HUES64 (cell line): ENCODE results near the gene RNF180.

Experiments used
- H3K27ac ChIP-seq: 2 replicates; pipeline ENCODE4 v1.7.0; 2013; ENCODE audit warnings: low read depth, low read length, inconsistent platforms
- H3K27me3 ChIP-seq: 2 replicates; pipeline ENCODE4 v1.6.1; 2013; ENCODE audit warnings: mild to moderate bottlenecking, low read length; ENCODE audit not compliant: insufficient read depth
- H3K36me3 ChIP-seq: 2 replicates; pipeline ENCODE4 v1.6.1; 2013; ENCODE audit warnings: mild to moderate bottlenecking, low read length; ENCODE audit not compliant: insufficient read depth
- H3K4me1 ChIP-seq: 2 replicates; pipeline ENCODE4 v1.6.1; 2013; ENCODE audit warnings: mild to moderate bottlenecking, low read length, moderate library complexity; ENCODE audit not compliant: insufficient read depth
- H3K4me3 ChIP-seq: 2 replicates; pipeline ENCODE4 v1.5.1; 2013; ENCODE audit warnings: mild to moderate bottlenecking, low read length, moderate library complexity
- H3K9ac ChIP-seq: 2 replicates; pipeline ENCODE4 v1.6.1; 2013; ENCODE audit warnings: mild to moderate bottlenecking, low read depth, low read length
- H3K9me3 ChIP-seq: 2 replicates; pipeline ENCODE4 v1.6.1; 2013; ENCODE audit warnings: low read depth, low read length; ENCODE audit not compliant: insufficient read depth
- WGBS: fragments of 150-250, 120-280 bp; methylation state at CpG from one replicate; pipeline ENCODE4 v1.1.7; 2013; ENCODE audit warnings: missing lambda C conversion rate; 5-methylcytosine and 5-hydroxymethylcytosine counted together

The RNF180 gene

DNA sequence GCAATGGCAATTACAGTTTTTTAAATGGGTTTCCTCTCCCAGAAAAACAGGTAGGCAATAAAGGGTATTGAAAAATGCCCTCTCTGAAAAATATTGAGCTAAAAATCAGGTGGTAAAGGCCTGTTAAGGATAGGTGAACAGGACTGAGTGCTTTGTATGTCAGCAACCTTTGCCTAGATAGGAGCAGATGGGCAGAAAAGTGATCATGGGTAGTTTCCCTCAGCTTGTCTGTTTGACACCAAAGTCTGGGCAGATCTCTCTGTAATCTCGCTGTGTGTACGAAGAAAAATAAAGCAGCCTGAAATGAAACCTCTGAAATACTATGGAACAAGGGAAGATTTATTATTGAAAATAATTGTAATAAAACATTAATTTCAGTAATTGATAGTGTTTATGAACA is 15.8 kb downstream of the RNF180 start:
- 45% methylated on average over 2 of the region's 2 CpGs for WGBS
- Histone ChIP-seq H3K9me3 (no peaks in the 10 kb centered on the region), H3K4me3 (no peak overlapping the region), H3K27ac (no peak overlapping the region), H3K27me3 (no peaks in the 10 kb centered on the region), H3K9ac (no peak overlapping the region), H3K36me3 (no peaks in the 10 kb centered on the region), H3K4me1 (peaks cover 8% of the 10 kb centered on the region; the same call in 1 of the 2 replicates)

DNA sequence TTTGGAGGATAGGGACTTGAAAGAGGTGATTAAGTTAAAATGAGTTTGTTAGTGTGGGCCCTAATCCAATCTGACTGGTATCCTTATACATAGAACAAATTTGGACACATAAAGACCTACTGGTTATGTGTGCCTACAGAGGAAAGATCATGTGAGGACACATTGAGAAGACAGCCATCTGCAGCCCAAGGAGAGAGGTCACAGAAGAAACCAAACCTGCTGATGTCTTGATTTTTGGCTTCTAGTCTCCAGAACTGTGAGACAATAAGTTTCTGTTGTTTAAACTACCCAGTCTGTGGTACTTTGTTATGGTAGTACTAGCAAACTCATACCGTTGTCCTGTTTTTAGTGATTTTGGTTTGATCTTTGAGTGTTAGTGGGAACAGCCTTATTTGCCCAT is 18.3 kb downstream of the RNF180 start:
- Histone ChIP-seq H3K9me3 (no peaks in the 10 kb centered on the region), H3K9ac (no peak overlapping the region), H3K4me1 (peaks cover 8% of the 10 kb centered on the region; the same call in 1 of the 2 replicates), H3K27me3 (no peaks in the 10 kb centered on the region), H3K36me3 (no peaks in the 10 kb centered on the region), H3K4me3 (no peak overlapping the region), H3K27ac (no peak overlapping the region)
- 100% methylated on average over 1 of the region's 1 CpG for WGBS

DNA sequence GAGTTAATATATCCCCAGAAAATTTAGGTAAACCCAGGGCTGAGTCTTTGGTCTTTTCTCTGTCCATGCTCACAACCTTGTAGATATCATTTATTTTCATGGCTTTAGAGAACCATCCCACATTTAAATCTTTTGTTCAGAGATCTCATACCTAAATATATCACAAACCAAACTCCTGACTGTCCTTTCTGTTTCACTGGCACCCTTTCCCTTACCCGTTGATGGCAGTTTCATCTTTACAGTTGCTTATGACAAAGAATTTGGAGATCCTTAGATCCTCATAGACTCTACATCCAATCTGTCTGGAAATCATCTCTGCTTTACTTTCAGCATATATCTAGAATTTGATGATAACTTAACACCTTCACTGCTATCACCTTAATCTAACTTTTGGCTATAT is 19.2 kb downstream of the RNF180 start:
- H3K4me3 ChIP-seq = no peak overlapping the region
- H3K36me3 ChIP-seq = no peaks in the 10 kb centered on the region
- H3K4me1 ChIP-seq = peaks cover 8% of the 10 kb centered on the region; the same call in 1 of the 2 replicates
- H3K9me3 ChIP-seq = no peaks in the 10 kb centered on the region
- no peak overlapping the region for H3K27ac ChIP-seq
- no peak overlapping the region for H3K9ac ChIP-seq
- no peaks in the 10 kb centered on the region for H3K27me3 ChIP-seq
- 89% methylated on average over 1 of the region's 1 CpG for WGBS

DNA sequence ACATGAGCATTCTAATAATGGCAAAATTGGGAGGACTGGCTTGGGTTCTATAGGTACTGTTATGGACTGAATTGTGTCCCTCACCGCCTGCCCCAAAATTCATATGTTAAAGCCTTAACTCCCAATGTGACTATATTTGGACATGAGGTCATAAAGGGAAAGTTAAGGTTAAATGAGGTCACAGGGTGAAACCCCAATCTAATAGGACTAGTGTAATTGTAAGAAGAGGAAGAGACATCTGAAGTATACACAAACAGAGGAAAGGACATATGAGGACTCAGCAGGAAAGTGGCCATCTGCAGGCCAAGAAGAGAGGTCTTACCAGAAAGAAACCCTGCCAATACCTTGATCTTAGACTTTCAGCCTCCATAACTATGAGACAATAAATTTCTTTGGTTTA is 23.1 kb downstream of the RNF180 start:
- H3K27ac ChIP-seq = no peak overlapping the region

DNA sequence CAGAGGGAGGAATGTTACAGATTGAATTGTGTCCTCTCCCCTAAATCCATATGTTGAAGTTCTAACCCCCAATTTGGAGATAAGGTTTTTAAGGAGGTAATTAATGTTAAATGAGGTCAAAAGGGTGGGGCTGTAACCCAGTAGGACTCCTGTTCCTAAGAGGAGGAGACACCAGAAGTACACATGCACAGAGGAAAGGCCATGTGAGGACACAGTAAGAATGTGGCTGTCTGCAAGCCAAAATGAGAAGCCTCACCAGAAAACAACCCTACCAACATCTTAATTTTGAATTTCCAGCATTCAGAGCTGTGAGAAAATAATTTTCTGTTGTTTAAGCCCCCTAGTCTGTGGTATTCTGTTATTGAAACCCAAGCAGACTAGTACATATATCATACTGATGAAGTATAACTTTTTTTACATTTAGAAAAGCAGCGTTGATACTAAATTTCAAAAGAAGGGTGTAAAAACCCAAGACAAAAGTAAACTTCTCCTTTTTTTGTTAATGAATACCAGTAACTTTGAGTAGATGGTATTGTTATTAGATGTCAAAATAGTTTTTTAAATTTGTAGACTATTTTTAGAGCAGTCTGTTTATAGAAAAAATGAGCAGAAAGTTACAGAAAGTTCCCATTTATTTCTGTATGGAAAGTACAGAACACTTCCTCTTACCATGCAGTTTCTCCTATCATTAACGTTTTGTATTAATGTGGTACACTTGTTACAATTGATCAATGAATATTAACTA is 25.1 kb downstream of the RNF180 start:
- Histone ChIP-seq H3K36me3 (no peaks in the 10 kb centered on the region), H3K4me1 (peaks cover 3% of the 10 kb centered on the region; the same call in 1 of the 2 replicates), H3K4me3 (no peak overlapping the region), H3K9me3 (no peaks in the 10 kb centered on the region), H3K9ac (no peak overlapping the region), H3K27ac (no peak overlapping the region), H3K27me3 (no peaks in the 10 kb centered on the region)
- 0% methylated on average over 1 of the region's 2 CpGs for WGBS

More for the DNA sequence above, 23.1 kb downstream of the RNF180 start:
- no peaks in the 10 kb centered on the region for H3K27me3 ChIP-seq
- H3K4me1 ChIP-seq = peaks cover 4% of the 10 kb centered on the region; the same call in 1 of the 2 replicates
- H3K9me3 ChIP-seq = no peaks in the 10 kb centered on the region
- H3K9ac ChIP-seq = no peak overlapping the region
- 80% methylated on average over 1 of the region's 1 CpG for WGBS
- H3K4me3 ChIP-seq = no peak overlapping the region
- no peaks in the 10 kb centered on the region for H3K36me3 ChIP-seq

DNA sequence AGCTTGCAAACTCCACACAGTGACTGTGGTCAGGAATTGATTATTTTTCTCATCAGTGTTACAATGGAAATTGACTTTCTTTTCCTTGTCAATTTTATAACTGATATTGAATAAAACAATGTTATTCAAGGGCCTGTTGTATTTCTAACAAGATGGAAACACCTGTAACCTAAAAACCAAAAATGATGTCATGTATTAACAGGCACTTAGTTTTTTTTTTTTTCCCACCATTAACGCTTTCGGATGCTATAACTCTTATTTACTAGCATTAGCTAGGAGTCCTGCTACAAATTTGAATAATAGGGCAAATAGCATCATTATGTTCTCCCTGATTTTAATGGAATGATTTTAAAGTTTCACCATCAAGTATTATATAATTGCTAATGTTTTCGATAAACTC is 30.3 kb downstream of the RNF180 start:
- Histone ChIP-seq H3K27ac (no peak overlapping the region), H3K27me3 (no peaks in the 10 kb centered on the region), H3K9ac (no peak overlapping the region), H3K36me3 (no peaks in the 10 kb centered on the region), H3K4me3 (no peak overlapping the region), H3K9me3 (no peaks in the 10 kb centered on the region), H3K4me1 (no peaks in the 10 kb centered on the region)
- whole genome bisulfite sequencing = 91% methylated on average over 2 of the region's 3 CpGs

DNA sequence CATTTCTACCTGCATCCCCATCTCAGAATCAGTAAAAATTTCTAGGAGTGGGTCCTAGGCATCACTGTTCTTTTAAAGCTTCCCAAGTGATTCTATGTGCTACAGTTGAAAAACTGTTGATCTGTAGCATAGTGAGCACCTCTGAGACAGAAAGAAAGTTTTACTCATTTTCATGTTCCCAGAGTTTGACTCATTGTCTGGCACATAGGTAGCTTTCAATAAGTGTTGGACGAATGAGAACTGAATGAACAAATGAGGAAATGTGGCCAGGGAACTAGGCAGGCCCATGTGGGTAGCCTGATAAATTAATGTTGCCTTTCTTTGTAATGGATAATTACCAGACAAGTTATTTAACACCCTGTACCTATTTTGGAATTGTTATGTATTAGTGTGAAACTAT is 33.8 kb downstream of the RNF180 start:
- no peak overlapping the region for H3K27ac ChIP-seq

DNA sequence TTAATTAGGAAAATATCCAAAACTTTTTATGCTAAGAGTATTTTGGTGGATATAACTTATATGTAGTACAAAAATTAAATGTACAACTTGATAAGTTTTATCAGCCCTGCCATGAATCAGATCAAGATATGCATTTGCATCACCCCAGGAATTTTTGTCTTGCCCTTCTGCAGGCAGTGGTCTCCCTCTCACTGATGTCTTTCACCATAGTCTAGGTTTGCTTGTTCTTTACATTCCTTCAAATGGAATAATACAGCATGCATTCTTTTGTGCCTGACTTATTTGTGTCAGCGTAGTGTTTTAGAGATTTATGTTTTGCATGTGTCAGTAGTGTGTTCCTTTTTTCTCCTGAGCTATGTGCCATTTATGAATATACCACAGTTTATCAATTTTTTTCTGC is 36.4 kb downstream of the RNF180 start:
- H3K9ac ChIP-seq = no peak overlapping the region
- H3K27ac ChIP-seq = no peak overlapping the region
- H3K9me3 ChIP-seq = no peaks in the 10 kb centered on the region
- no peak overlapping the region for H3K4me3 ChIP-seq
- 86% methylated on average over 1 of the region's 1 CpG for WGBS
- no peaks in the 10 kb centered on the region for H3K36me3 ChIP-seq
- H3K27me3 ChIP-seq = no peaks in the 10 kb centered on the region
- no peaks in the 10 kb centered on the region for H3K4me1 ChIP-seq

More for the DNA sequence above, 33.8 kb downstream of the RNF180 start:
- no peaks in the 10 kb centered on the region for H3K27me3 ChIP-seq
- no peaks in the 10 kb centered on the region for H3K9me3 ChIP-seq
- no peak overlapping the region for H3K4me3 ChIP-seq
- no peak overlapping the region for H3K9ac ChIP-seq
- WGBS = 91% methylated on average over 1 of the region's 1 CpG
- H3K4me1 ChIP-seq = no peaks in the 10 kb centered on the region
- no peaks in the 10 kb centered on the region for H3K36me3 ChIP-seq

DNA sequence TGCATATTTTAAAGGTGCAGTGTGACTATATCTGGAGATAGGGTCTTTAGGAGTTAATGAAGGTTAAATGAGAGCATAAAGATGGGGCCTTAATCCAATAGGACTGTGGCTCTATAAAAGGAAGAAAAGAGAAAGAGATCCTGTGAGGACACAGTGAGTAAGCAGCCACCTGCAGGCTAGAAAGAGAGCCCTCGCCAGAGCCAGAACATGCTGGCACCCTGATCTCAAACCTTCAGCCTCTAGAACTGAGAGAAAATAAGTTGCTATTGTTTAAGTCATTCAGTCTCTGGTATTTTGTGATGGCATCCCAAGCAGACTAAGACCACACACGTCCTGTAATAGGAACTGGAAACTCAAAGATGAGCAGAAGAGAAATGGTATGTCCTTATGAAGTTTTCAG is 41.0 kb downstream of the RNF180 start:
- no peak overlapping the region for H3K9ac ChIP-seq
- H3K27me3 ChIP-seq = no peaks in the 10 kb centered on the region
- WGBS = 79% methylated on average over 2 of the region's 2 CpGs
- no peaks in the 10 kb centered on the region for H3K9me3 ChIP-seq
- H3K4me1 ChIP-seq = no peaks in the 10 kb centered on the region
- no peak overlapping the region for H3K4me3 ChIP-seq
- no peaks in the 10 kb centered on the region for H3K36me3 ChIP-seq
- no peak overlapping the region for H3K27ac ChIP-seq

DNA sequence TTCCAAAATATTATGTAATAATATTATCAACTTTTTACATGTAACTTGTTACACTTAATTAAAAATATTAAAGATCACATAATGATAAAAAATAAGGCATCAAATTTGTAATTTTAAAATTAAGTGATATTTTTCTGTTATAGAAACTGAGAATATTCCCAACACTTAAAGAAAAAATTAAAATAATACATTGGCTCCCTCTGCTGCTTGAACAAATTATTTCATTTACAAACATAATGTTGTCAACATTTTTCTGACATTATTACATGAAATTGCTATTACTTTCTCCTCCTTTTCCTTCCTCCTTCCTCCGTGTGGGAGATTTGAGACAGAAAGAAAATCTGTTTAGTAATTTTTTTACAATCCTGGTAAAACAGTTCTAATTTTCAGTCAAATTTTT is 42.3 kb downstream of the RNF180 start:
- no peak overlapping the region for H3K4me3 ChIP-seq
- no peaks in the 10 kb centered on the region for H3K9me3 ChIP-seq
- H3K4me1 ChIP-seq = no peaks in the 10 kb centered on the region
- no peaks in the 10 kb centered on the region for H3K27me3 ChIP-seq
- no peaks in the 10 kb centered on the region for H3K36me3 ChIP-seq
- H3K9ac ChIP-seq = no peak overlapping the region
- H3K27ac ChIP-seq = no peak overlapping the region
- no CpG with 5 or more reads among the region's 1 CpG for WGBS

DNA sequence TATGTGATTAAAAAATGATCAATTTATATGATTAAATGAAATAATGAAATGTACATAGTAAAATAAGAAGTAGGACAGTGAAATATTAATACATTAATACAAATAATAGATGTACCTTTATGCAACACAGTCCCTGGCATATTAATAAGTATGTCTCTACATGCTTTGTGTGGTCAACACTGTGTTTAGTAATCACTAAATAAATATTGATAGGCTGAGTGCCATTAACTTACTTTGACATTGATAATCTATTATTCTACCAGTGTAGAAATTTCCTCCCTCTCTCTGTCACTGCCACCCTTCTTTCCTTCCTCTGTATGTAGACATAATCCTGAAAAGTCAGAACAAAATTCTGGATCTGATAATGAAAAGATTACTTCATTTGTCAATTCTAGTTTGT is 43.7 kb downstream of the RNF180 start:
- H3K9me3 ChIP-seq = no peaks in the 10 kb centered on the region
- no peak overlapping the region for H3K27ac ChIP-seq
- H3K4me1 ChIP-seq = no peaks in the 10 kb centered on the region
- no peak overlapping the region for H3K9ac ChIP-seq
- no peaks in the 10 kb centered on the region for H3K27me3 ChIP-seq
- no peak overlapping the region for H3K4me3 ChIP-seq
- H3K36me3 ChIP-seq = no peaks in the 10 kb centered on the region

DNA sequence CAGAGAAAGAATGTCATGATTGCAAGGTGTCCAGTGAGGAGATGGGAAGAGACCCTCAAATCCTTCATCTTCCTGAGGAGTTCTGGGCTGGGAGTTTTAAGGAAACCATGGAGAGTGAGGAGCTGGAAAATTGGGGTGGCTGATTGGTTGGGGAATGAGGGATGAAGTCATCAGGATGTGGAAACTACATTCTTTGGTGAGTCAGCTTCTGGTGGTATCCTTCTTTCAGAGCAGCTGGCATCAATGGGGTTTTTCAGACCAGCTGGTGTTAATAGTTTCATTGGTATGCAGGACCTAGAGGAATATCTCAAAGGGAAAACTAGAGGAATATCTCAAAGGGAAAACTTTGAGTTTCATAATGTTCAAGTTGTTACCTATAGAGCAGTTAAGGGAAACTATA is 45.2 kb downstream of the RNF180 start:
- H3K9ac ChIP-seq = no peak overlapping the region
- no peaks in the 10 kb centered on the region for H3K36me3 ChIP-seq

More for the DNA sequence above, 45.2 kb downstream of the RNF180 start:
- Histone ChIP-seq H3K27me3 (no peaks in the 10 kb centered on the region), H3K27ac (no peak overlapping the region; the same call in 1 of the 2 replicates), H3K9me3 (no peaks in the 10 kb centered on the region), H3K4me3 (no peak overlapping the region), H3K4me1 (no peaks in the 10 kb centered on the region)
